Left kidney (tissue), 2 donors: ENCODE measurements around the gene LIAS. TPM values are rescaled to one million over a fixed set of nuclear protein-coding genes. Genes with fewer than 3 reads are reported as not detected.

Experiments
- DNase-seq: peaks from one replicate; pipeline ENCODE4 v3.0.0-alpha.2; 2013
- polyA plus RNA-seq: library from polyadenylated mRNA; unstranded; fragments of 120-200 nt; gene quantifications from one replicate; pipeline ENCODE4 v1.2.1, GENCODE V29; 2013; ENCODE audit not compliant: insufficient read length

LIAS gene
- polyA plus RNA-seq, 1 donor, result 38.6 TPM

- peak; percentile 98 for DNase-seq
Observed at GRCh38 chr4:39527296-39528060, 68.6 kb downstream of the LIAS start, which contains the start of gene UGDH. Gene UGDH, minus strand, starts transcription at chr4:39527439. Its CDS starts 5,927 bp downstream, at chr4:39521512.

GRCh38 chr4:39528061-39528465 lies 69.2 kb downstream of the LIAS start:
- DNase-seq, result no peak

Other genes with a start within 250 kb of the LIAS start
- gene RFC1, start 92.7 kb upstream of the LIAS start, polyA plus RNA-seq, result 91.5 TPM
- 0.27 TPM for gene KLB, start 52.1 kb upstream of the LIAS start, polyA plus RNA-seq
- 562 TPM for gene RPL9, start 134 bp upstream of the LIAS start, polyA plus RNA-seq
- gene UGDH, start 68.4 kb downstream of the LIAS start, polyA plus RNA-seq, result 117 TPM
- gene SMIM14, start 179.8 kb downstream of the LIAS start, polyA plus RNA-seq, result 55.9 TPM
- 105 TPM for gene UBE2K, start 239.1 kb downstream of the LIAS start, polyA plus RNA-seq